ENCODE measurements around the gene AQP2. TPM values are rescaled to one million over a fixed set of nuclear protein-coding genes. Genes with fewer than 3 reads are reported as not detected.

AQP2 gene
- total and polyA plus RNA-seq, 4 donors: not detected

DNA sequence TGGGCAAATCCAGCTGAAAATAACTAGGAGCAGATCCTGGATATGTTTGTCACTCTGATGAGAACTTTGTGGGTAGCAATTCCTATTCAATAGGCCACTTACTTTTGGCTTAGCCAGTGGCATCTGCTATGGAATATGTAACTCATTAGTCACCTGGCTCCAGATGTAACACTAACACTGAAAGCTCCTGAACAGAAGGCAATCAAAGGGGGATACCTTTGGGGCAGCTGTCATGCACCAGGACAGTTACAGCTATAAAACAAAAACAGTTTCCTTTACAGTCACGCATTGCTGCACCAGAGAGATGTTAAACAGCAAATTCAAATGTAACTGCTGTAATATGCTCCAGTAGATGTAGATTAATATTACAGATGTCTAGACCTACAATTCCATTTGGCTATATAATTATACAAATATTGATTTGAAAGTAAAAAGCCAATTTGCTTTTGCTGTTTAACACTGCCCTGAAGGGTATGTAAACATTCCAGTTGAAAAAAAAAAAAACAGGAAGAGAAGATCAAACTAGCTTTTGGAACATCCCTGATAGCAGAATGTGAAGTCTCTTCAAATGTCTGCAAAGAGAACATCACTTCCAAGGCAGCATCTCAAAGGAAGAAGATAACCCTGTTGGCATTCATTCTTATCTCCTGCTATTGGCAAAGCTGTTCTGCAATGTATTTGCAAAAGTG lies 56.4 kb downstream of the AQP2 start:
- no peak for DNase-seq (ENCODE audit: low spot score)
- H3K27me3 ChIP-seq (ENCODE audit: control insufficient read depth in 4 of 4, insufficient read depth in 4 of 4, low read length in 3 of 4): no peaks in the 10 kb centered on the region
- H3K4me3 ChIP-seq (ENCODE audit: low read depth in 1 of 3, low read length in 3 of 3): no peak overlapping the region
- 93% methylated on average over 1 of the region's 1 CpG for WGBS
- no peaks in the 10 kb centered on the region for H3K4me1 ChIP-seq (ENCODE audit: control insufficient read depth in 4 of 4, insufficient read depth in 4 of 4, low read length in 3 of 4)
- no peak overlapping the region for H3K27ac ChIP-seq (ENCODE audit: low read depth in 1 of 2, low read length in 2 of 2)
- no peak overlapping the region for H3K9ac ChIP-seq (ENCODE audit: low read depth in 1 of 2, low read length in 2 of 2)
- TF ChIP-seq JUND (IDR thresholded peaks at IDR 0.05): no peak
- peaks cover 0 to 4% (median 1%) of the 10 kb centered on the region in 4 donors for H3K36me3 ChIP-seq (ENCODE audit: control insufficient read depth in 4 of 4, insufficient read depth in 3 of 4, low read depth in 1 of 4, low read length in 3 of 4)
- H3K9me3 ChIP-seq (ENCODE audit: control insufficient read depth in 4 of 4, low read length in 3 of 4): no peaks in the 10 kb centered on the region

Other genes with a start within 250 kb of the AQP2 start
- 1 to 10 TPM; 4.0 to 4.5 TPM for gene FMNL3, start 243.3 kb upstream of the AQP2 start, total RNA-seq
- 1 to 10 TPM in 1 of 2 donors, under 1 TPM in 1; 0.72 to 1.2 TPM for gene FMNL3, start 243.3 kb upstream of the AQP2 start, polyA plus RNA-seq
- gene TMBIM6, start 209.2 kb upstream of the AQP2 start, total RNA-seq: 100 to 1,000 TPM; 464 to 740 TPM
- 1,000 to 10,000 TPM in 1 of 2 donors, 100 to 1,000 TPM in 1; 687 to 1,207 TPM for gene TMBIM6, start 209.2 kb upstream of the AQP2 start, polyA plus RNA-seq
- gene NCKAP5L, start 122.3 kb upstream of the AQP2 start, total RNA-seq: 1 to 10 TPM; 3.1 to 6.8 TPM
- gene NCKAP5L, start 122.3 kb upstream of the AQP2 start, polyA plus RNA-seq: 1 to 10 TPM; 2.9 to 5.2 TPM
- gene BCDIN3D, start 107.6 kb upstream of the AQP2 start, total RNA-seq: 1 to 10 TPM; 1.7 to 4.4 TPM
- 1 to 10 TPM; 2.0 to 2.2 TPM for gene BCDIN3D, start 107.6 kb upstream of the AQP2 start, polyA plus RNA-seq
- under 1 TPM in 1 of 2 donors, not detected in 1; 0.23 TPM for gene FAIM2, start 46.8 kb upstream of the AQP2 start, total RNA-seq
- under 1 TPM in 1 of 2 donors, not detected in 1; 0.06 TPM for gene FAIM2, start 46.8 kb upstream of the AQP2 start, polyA plus RNA-seq
- not detected for gene AQP5, start 11.1 kb downstream of the AQP2 start, total RNA-seq
- gene AQP5, start 11.1 kb downstream of the AQP2 start, polyA plus RNA-seq: not detected
- not detected for gene AQP6, start 22.2 kb downstream of the AQP2 start, total RNA-seq
- gene AQP6, start 22.2 kb downstream of the AQP2 start, polyA plus RNA-seq: under 1 TPM; 0.05 to 0.11 TPM
- 10 to 100 TPM in 1 of 2 donors, 1 to 10 TPM in 1; 2.4 to 38.3 TPM for gene RACGAP1, start 74.8 kb downstream of the AQP2 start, total RNA-seq
- gene RACGAP1, start 74.8 kb downstream of the AQP2 start, polyA plus RNA-seq: 1 to 10 TPM; 1.0 to 3.4 TPM
- gene ASIC1, start 106.9 kb downstream of the AQP2 start, total RNA-seq: under 1 TPM; 0.05 to 0.08 TPM
- gene ASIC1, start 106.9 kb downstream of the AQP2 start, polyA plus RNA-seq: under 1 TPM in 1 of 2 donors, not detected in 1; 0.06 TPM
- gene SMARCD1, start 134.6 kb downstream of the AQP2 start, total RNA-seq: 10 to 100 TPM; 19.1 to 24.4 TPM
- gene SMARCD1, start 134.6 kb downstream of the AQP2 start, polyA plus RNA-seq: 10 to 100 TPM in 1 of 2 donors, 1 to 10 TPM in 1; 4.6 to 11.6 TPM
- gene GPD1, start 153.3 kb downstream of the AQP2 start, total RNA-seq: 100 to 1,000 TPM in 1 of 2 donors, 10 to 100 TPM in 1; 12.0 to 323 TPM
- 100 to 1,000 TPM in 1 of 2 donors, 10 to 100 TPM in 1; 43.8 to 127 TPM for gene GPD1, start 153.3 kb downstream of the AQP2 start, polyA plus RNA-seq
- gene COX14, start 161.5 kb downstream of the AQP2 start, total RNA-seq: 10 to 100 TPM; 26.7 to 29.6 TPM
- 100 to 1,000 TPM in 1 of 2 donors, 10 to 100 TPM in 1; 77.4 to 172 TPM for gene COX14, start 161.5 kb downstream of the AQP2 start, polyA plus RNA-seq
- gene CERS5, start 216.6 kb downstream of the AQP2 start, total RNA-seq: 10 to 100 TPM in 1 of 2 donors, 1 to 10 TPM in 1; 6.9 to 16.2 TPM
- 1 to 10 TPM; 7.3 to 9.1 TPM for gene CERS5, start 216.6 kb downstream of the AQP2 start, polyA plus RNA-seq

All from liver (tissue), 9 donors.